Stimulated activated CD4-positive, alpha-beta T cell treated with anti-CD3 and anti-CD28 coated beads, Interleukin-1b, Interleukin-23, amount 100 ng/mL, for 4 hours (primary cell): ENCODE data around the gene IQSEC1.
A peak's percentile ranks its signal among the peaks of the same experiment; 100 is the strongest.

Experiments
- DNase-seq, 2 donors: peaks; one replicate each; pipeline ENCODE4 v3.0.0-alpha.2; 2020; ENCODE audit warnings: low read depth in 2 of 2

The IQSEC1 gene

GRCh38 chr3:13016083-13016720 lies 57.0 kb downstream of the IQSEC1 start:
- no peak for DNase-seq

GRCh38 chr3:13015286-13016082 lies 57.7 kb downstream of the IQSEC1 start:
- DNase-seq, result peak in 1 of 2 donors; percentile 50

GRCh38 chr3:13014755-13015285 lies 58.4 kb downstream of the IQSEC1 start:
- no peak for DNase-seq

- DNase-seq, result no peak
Observed at GRCh38 chr3:13013994-13014754, 59.1 kb downstream of the IQSEC1 start.

GRCh38 chr3:13013566-13013965 lies 59.7 kb downstream of the IQSEC1 start:
- no peak for DNase-seq

- no peak for DNase-seq
Observed at GRCh38 chr3:13013151-13013561, 60.1 kb downstream of the IQSEC1 start.

GRCh38 chr3:13012221-13012691 lies 61.0 kb downstream of the IQSEC1 start:
- peak in 1 of 2 donors; percentile 37 for DNase-seq

- peak; percentile 62 to 74 for DNase-seq
Observed at GRCh38 chr3:13011573-13012220, 61.5 kb downstream of the IQSEC1 start.

- DNase-seq, result no peak
Observed at GRCh38 chr3:13010780-13011572, 62.3 kb downstream of the IQSEC1 start.

GRCh38 chr3:13009946-13010315 lies 63.3 kb downstream of the IQSEC1 start:
- no peak for DNase-seq

- no peak for DNase-seq
Observed at GRCh38 chr3:13009132-13009945, 63.9 kb downstream of the IQSEC1 start.

- DNase-seq, result no peak
Observed at GRCh38 chr3:13008155-13008995, 64.9 kb downstream of the IQSEC1 start.

- DNase-seq, result no peak
Observed at GRCh38 chr3:13007251-13007941, 65.8 kb downstream of the IQSEC1 start.

GRCh38 chr3:13006216-13006990 lies 66.8 kb downstream of the IQSEC1 start:
- DNase-seq, result no peak

- no peak for DNase-seq
Observed at GRCh38 chr3:13005301-13005700, 67.9 kb downstream of the IQSEC1 start.

GRCh38 chr3:13004376-13004775 lies 68.9 kb downstream of the IQSEC1 start:
- DNase-seq, result no peak

GRCh38 chr3:13003608-13004007 lies 69.6 kb downstream of the IQSEC1 start:
- no peak for DNase-seq
